Loucy (cell line): ENCODE results near the gene TENM4.

Experiments
- EZH2phosphoT487 ChIP-seq: fragments of 200-600 bp; IDR thresholded peaks from 2 replicates; pipeline ENCODE4 v1.6.1; 2018; ENCODE audit warnings: antibody characterized with exemption, mild to moderate bottlenecking, moderate library complexity, borderline replicate concordance
- TF ChIP-seq, protein P1 (sequence below): fragments of 200-600 bp; sonication (generic); conservative IDR thresholded peaks from 2 replicates; pipeline ENCODE4 v1.5.1; 2014; ENCODE audit warnings: mild to moderate bottlenecking, antibody characterized with exemption, low read length

DNA sequence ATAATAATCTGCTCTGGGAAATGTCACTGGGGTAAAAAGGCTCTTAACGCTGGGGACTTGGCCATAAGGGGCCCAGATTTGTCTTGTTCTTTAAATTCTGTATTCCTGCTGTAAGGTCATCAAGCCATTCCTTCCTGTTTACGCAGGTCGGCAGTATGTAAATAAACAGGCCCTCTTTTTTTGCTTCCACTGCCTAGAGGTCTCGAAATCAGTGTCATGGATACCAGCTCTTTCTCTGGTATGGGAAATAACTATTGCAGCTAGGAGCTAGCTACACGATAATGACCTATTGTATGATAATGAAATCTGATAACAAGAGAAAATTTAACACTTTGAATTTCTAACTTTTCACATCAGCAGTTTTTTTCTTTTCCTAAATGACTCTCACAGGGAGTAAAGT, 657.0 kb downstream of the TENM4 start:
- TF ChIP-seq, protein P1, sequence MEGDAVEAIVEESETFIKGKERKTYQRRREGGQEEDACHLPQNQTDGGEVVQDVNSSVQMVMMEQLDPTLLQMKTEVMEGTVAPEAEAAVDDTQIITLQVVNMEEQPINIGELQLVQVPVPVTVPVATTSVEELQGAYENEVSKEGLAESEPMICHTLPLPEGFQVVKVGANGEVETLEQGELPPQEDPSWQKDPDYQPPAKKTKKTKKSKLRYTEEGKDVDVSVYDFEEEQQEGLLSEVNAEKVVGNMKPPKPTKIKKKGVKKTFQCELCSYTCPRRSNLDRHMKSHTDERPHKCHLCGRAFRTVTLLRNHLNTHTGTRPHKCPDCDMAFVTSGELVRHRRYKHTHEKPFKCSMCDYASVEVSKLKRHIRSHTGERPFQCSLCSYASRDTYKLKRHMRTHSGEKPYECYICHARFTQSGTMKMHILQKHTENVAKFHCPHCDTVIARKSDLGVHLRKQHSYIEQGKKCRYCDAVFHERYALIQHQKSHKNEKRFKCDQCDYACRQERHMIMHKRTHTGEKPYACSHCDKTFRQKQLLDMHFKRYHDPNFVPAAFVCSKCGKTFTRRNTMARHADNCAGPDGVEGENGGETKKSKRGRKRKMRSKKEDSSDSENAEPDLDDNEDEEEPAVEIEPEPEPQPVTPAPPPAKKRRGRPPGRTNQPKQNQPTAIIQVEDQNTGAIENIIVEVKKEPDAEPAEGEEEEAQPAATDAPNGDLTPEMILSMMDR, result no peak
- TF ChIP-seq EZH2phosphoT487, result no peak
